Dedifferentiated amniotic fluid mesenchymal stem cell (primary cell): ENCODE data around the gene MED14.

Experiments
- DNase-seq: peaks from one replicate; pipeline ENCODE4 v3.0.0-alpha.2; 2016; ENCODE audit errors: extremely low spot score

The MED14 gene

GRCh38 chrX:40612511-40612910 is 122.8 kb downstream of the MED14 start:
- DNase-seq, result no peak

- DNase-seq, result no peak
Measured at GRCh38 chrX:40607381-40607780, 128.0 kb downstream of the MED14 start.

GRCh38 chrX:40603446-40603845 is 131.9 kb downstream of the MED14 start:
- DNase-seq, result no peak
